PC-3 (cell line): Measurements from ENCODE around the gene YAF2.

Experiments
- CTCF ChIP-seq: fragments of 300-600 bp; sonication (generic); conservative IDR thresholded peaks from 2 replicates; pipeline ENCODE4 v1.5.1; 2017; ENCODE audit warnings: antibody characterized with exemption, low read depth, mild to moderate bottlenecking, low read length
- EZH2 ChIP-seq: fragments of 300-600 bp; sonication (generic); IDR thresholded peaks from one replicate; pipeline ENCODE4 v1.6.1; 2017; ENCODE audit warnings: antibody characterized with exemption, mild to moderate bottlenecking, low read length; ENCODE audit not compliant: unreplicated experiment
- EZH2phosphoT487 ChIP-seq: fragments of 300-600 bp; sonication (generic); IDR thresholded peaks from 2 replicates; pipeline ENCODE4 v1.6.1; 2018; ENCODE audit warnings: mild to moderate bottlenecking, antibody characterized with exemption, low read length, borderline replicate concordance

GRCh38 chr12:42162193-42162592 is 75.9 kb downstream of the YAF2 start:
- TF ChIP-seq CTCF = no peak
- TF ChIP-seq EZH2 = no peak
- TF ChIP-seq EZH2phosphoT487 = no peak
